Mesendoderm (in vitro differentiated cells): ENCODE measurements around the gene TBL1X.

ENCODE experiments used
- DNase-seq: peaks from one replicate; pipeline ENCODE4 v3.0.0; 2013
- H2AK5ac ChIP-seq: 2 replicates; pipeline ENCODE4 v1.6.1; 2013; ENCODE audit warnings: low read length, inconsistent platforms
- H2BK120ac ChIP-seq: 2 replicates; pipeline ENCODE4 v1.6.1; 2013; ENCODE audit warnings: low read depth, mild to moderate bottlenecking, low read length, moderate library complexity, mixed read lengths
- H2BK15ac ChIP-seq: replicated peaks from 2 replicates; pipeline ENCODE4 v1.6.1; 2013; ENCODE audit warnings: low read depth, mild to moderate bottlenecking, moderate library complexity
- H2BK5ac ChIP-seq: 2 replicates; pipeline ENCODE4 v1.6.1; 2013; ENCODE audit warnings: low read length, inconsistent platforms
- H3K18ac ChIP-seq: 2 replicates; pipeline ENCODE4 v1.6.1; 2013; ENCODE audit warnings: mild to moderate bottlenecking, low read length, mixed read lengths
- H3K23ac ChIP-seq: one replicate; pipeline ENCODE4 v1.6.1; 2013; ENCODE audit warnings: low read length
- H3K27ac ChIP-seq: 2 replicates; pipeline ENCODE4 v1.5.1; 2013; ENCODE audit warnings: low read depth, mild to moderate bottlenecking, inconsistent platforms, low read length, moderate library complexity
- H3K27me3 ChIP-seq: 2 replicates; pipeline ENCODE4 v1.6.1; 2013; ENCODE audit warnings: low read length, control low read depth, mild to moderate bottlenecking, inconsistent platforms; ENCODE audit not compliant: insufficient read depth, poor library complexity
- H3K36me3 ChIP-seq: 2 replicates; pipeline ENCODE4 v1.6.1; 2013; ENCODE audit warnings: low read length, inconsistent platforms; ENCODE audit not compliant: control insufficient read depth, insufficient read depth
- H3K4ac ChIP-seq: one replicate; pipeline ENCODE4 v1.6.1; 2013; ENCODE audit warnings: low read depth, mild to moderate bottlenecking, low read length, moderate library complexity
- H3K4me1 ChIP-seq: 2 replicates; pipeline ENCODE4 v1.6.1; 2013; ENCODE audit warnings: low read depth, low read length, inconsistent platforms; ENCODE audit not compliant: control insufficient read depth
- H3K4me2 ChIP-seq: 2 replicates; pipeline ENCODE4 v1.6.1; 2013; ENCODE audit warnings: low read length
- H3K4me3 ChIP-seq: 2 replicates; pipeline ENCODE4 v1.5.1; 2013; ENCODE audit warnings: mild to moderate bottlenecking, low read length
- H3K56ac ChIP-seq: one replicate; pipeline ENCODE4 v1.6.1; 2013; ENCODE audit warnings: low read length
- H3K79me1 ChIP-seq: 2 replicates; pipeline ENCODE4 v1.6.1; 2013; ENCODE audit warnings: low read length, inconsistent platforms
- H3K79me2 ChIP-seq: 2 replicates; pipeline ENCODE4 v1.6.1; 2013; ENCODE audit warnings: mild to moderate bottlenecking, low read length; ENCODE audit not compliant: control insufficient read depth, insufficient read depth
- H3K9ac ChIP-seq: 2 replicates; pipeline ENCODE4 v1.6.1; 2013; ENCODE audit warnings: low read length, inconsistent platforms
- H4K5ac ChIP-seq: one replicate; pipeline ENCODE4 v1.6.1; 2013; ENCODE audit warnings: low read length
- H4K8ac ChIP-seq: one replicate; pipeline ENCODE4 v1.6.1; 2013; ENCODE audit warnings: low read depth, mild to moderate bottlenecking, control low read depth, low read length, moderate library complexity
- WGBS: extraction: QIAGEN DNeasy Blood & Tissue Kit; methylation state at CpG from one replicate; pipeline ENCODE4 v1.1.7; 2013; ENCODE audit warnings: low lambda C conversion rate, missing lambda C conversion rate; ENCODE audit not compliant: insufficient coverage; ENCODE audit errors: extremely low coverage; 5-methylcytosine and 5-hydroxymethylcytosine counted together

The TBL1X gene

GRCh38 chrX:9707306-9708033, 242.6 kb downstream of the TBL1X start:
- Histone ChIP-seq H3K56ac (no peak overlapping the region), H3K27ac (no peak overlapping the region), H3K36me3 (peaks cover 2% of the 10 kb centered on the region), H3K27me3 (no peaks in the 10 kb centered on the region), H3K79me2 (no peaks in the 10 kb centered on the region), H2BK120ac (no peak overlapping the region), H2BK5ac (no peak overlapping the region), H3K9ac (no peak overlapping the region), H2AK5ac (no peak overlapping the region), H3K4me3 (no peak overlapping the region), H4K5ac (no peak overlapping the region), H3K79me1 (no peaks in the 10 kb centered on the region), H3K4ac (no peak overlapping the region), H2BK15ac (no peak overlapping the region), H3K23ac (no peak overlapping the region), H3K18ac (no peak overlapping the region), H3K4me2 (no peak overlapping the region), H3K4me1 (no peaks in the 10 kb centered on the region), H4K8ac (no peak overlapping the region)
- no CpG with 5 or more reads among the region's 13 CpGs for WGBS
- DNase-seq = no peak

- peaks cover 2% of the 10 kb centered on the region for H3K36me3 ChIP-seq
- H3K79me2 ChIP-seq = no peaks in the 10 kb centered on the region
- no peak overlapping the region for H3K27ac ChIP-seq
- H3K4me1 ChIP-seq = no peaks in the 10 kb centered on the region
- no peak overlapping the region for H2BK15ac ChIP-seq
- H3K18ac ChIP-seq = no peak overlapping the region
- WGBS = no CpG with 5 or more reads among the region's 10 CpGs
- H2AK5ac ChIP-seq = no peak overlapping the region
- no peak overlapping the region for H3K9ac ChIP-seq
- no peak overlapping the region for H3K4ac ChIP-seq
- H3K4me2 ChIP-seq = no peak overlapping the region
- no peak overlapping the region for H2BK5ac ChIP-seq
- H3K4me3 ChIP-seq = no peak overlapping the region
- no peaks in the 10 kb centered on the region for H3K27me3 ChIP-seq
- no peaks in the 10 kb centered on the region for H3K79me1 ChIP-seq
- no peak for DNase-seq
- no peak overlapping the region for H4K8ac ChIP-seq
- H4K5ac ChIP-seq = no peak overlapping the region
- no peak overlapping the region for H3K56ac ChIP-seq
- H2BK120ac ChIP-seq = no peak overlapping the region
- no peak overlapping the region for H3K23ac ChIP-seq
Observed at GRCh38 chrX:9708086-9708485, 243.2 kb downstream of the TBL1X start.

GRCh38 chrX:9708923-9709553, 244.2 kb downstream of the TBL1X start:
- Histone ChIP-seq H2BK5ac (no peak overlapping the region), H3K79me1 (no peaks in the 10 kb centered on the region), H3K9ac (no peak overlapping the region), H3K23ac (no peak overlapping the region), H2AK5ac (no peak overlapping the region), H2BK120ac (no peak overlapping the region), H3K4me3 (no peak overlapping the region), H3K18ac (no peak overlapping the region), H3K27ac (no peak overlapping the region), H2BK15ac (no peak overlapping the region), H4K8ac (no peak overlapping the region), H3K79me2 (no peaks in the 10 kb centered on the region), H3K4ac (no peak overlapping the region), H3K36me3 (peaks cover 2% of the 10 kb centered on the region), H3K4me1 (no peaks in the 10 kb centered on the region), H4K5ac (no peak overlapping the region), H3K27me3 (no peaks in the 10 kb centered on the region), H3K56ac (no peak overlapping the region), H3K4me2 (no peak overlapping the region)
- DNase-seq = peak; percentile 62
- WGBS = no CpG with 5 or more reads among the region's 17 CpGs

- Histone ChIP-seq H2BK120ac (no peak overlapping the region), H3K56ac (no peak overlapping the region), H3K27ac (no peak overlapping the region), H3K79me1 (no peaks in the 10 kb centered on the region), H3K4me2 (no peak overlapping the region), H3K4me1 (no peaks in the 10 kb centered on the region), H4K8ac (no peak overlapping the region), H2AK5ac (no peak overlapping the region), H3K4me3 (no peak overlapping the region), H3K36me3 (peaks cover 2% of the 10 kb centered on the region), H3K27me3 (no peaks in the 10 kb centered on the region), H2BK15ac (no peak overlapping the region), H4K5ac (no peak overlapping the region), H3K18ac (no peak overlapping the region), H3K9ac (no peak overlapping the region), H2BK5ac (no peak overlapping the region), H3K4ac (no peak overlapping the region), H3K23ac (no peak overlapping the region), H3K79me2 (no peaks in the 10 kb centered on the region)
- DNase-seq = no peak
- no CpG with 5 or more reads among the region's 8 CpGs for WGBS
Observed at GRCh38 chrX:9710332-9710731, 245.5 kb downstream of the TBL1X start.

- Histone ChIP-seq H3K9ac (no peak overlapping the region), H3K79me2 (no peaks in the 10 kb centered on the region), H3K18ac (no peak overlapping the region), H2BK5ac (no peak overlapping the region), H3K36me3 (peaks cover 1% of the 10 kb centered on the region), H3K27ac (no peak overlapping the region), H2AK5ac (no peak overlapping the region), H3K23ac (no peak overlapping the region), H3K56ac (no peak overlapping the region), H4K5ac (no peak overlapping the region), H2BK120ac (no peak overlapping the region), H2BK15ac (no peak overlapping the region), H4K8ac (no peak overlapping the region), H3K4ac (no peak overlapping the region), H3K79me1 (no peaks in the 10 kb centered on the region), H3K4me3 (no peak overlapping the region), H3K27me3 (no peaks in the 10 kb centered on the region), H3K4me1 (no peaks in the 10 kb centered on the region), H3K4me2 (no peak overlapping the region)
- no peak for DNase-seq
- WGBS = no CpG with 5 or more reads among the region's 21 CpGs
Observed at GRCh38 chrX:9717376-9717775, 252.5 kb downstream of the TBL1X start.
